Stimulated activated naive CD4-positive, alpha-beta T cell (primary cell): ENCODE results near the gene FICD.
"Not testable (repeated sequence)": the region's sequence is repeated elsewhere in the genome, so short reads cannot be mapped to it uniquely, and the experiment has no call there.

Experiments used
- DNase-seq, 6 experiments: peaks; one replicate each; lab custom pipeline; 2025; lab: John Stamatoyannopoulos, UW

FICD gene

GRCh38 chr12:108514973-108515814, at the start of gene FICD:
Gene FICD, plus strand, starts transcription at chr12:108515277. Its CDS starts 1,696 bp downstream, at chr12:108516973.
- peak; percentile 96 to 100 (median 98) for DNase-seq

DNA sequence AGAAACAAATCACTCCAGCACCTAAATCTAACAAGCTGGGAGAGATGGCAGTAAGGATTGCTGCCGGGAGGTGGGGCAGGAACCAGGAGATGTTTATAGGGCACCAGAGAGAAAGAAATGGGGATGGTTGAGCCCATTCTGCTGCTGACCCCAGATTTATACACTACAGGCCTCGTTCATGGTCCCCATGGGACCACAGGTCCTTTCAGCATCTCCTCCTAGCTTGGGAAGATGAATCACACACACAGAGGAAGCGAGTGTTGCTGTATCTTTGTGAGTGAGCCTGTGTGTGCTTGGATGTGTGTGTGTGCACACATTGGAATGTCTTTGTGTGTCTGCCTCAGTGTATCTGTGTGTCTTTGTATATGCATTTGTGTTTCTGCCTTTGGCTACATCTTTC, 49.7 kb upstream of the FICD start:
- DNase-seq, result no peak

DNA sequence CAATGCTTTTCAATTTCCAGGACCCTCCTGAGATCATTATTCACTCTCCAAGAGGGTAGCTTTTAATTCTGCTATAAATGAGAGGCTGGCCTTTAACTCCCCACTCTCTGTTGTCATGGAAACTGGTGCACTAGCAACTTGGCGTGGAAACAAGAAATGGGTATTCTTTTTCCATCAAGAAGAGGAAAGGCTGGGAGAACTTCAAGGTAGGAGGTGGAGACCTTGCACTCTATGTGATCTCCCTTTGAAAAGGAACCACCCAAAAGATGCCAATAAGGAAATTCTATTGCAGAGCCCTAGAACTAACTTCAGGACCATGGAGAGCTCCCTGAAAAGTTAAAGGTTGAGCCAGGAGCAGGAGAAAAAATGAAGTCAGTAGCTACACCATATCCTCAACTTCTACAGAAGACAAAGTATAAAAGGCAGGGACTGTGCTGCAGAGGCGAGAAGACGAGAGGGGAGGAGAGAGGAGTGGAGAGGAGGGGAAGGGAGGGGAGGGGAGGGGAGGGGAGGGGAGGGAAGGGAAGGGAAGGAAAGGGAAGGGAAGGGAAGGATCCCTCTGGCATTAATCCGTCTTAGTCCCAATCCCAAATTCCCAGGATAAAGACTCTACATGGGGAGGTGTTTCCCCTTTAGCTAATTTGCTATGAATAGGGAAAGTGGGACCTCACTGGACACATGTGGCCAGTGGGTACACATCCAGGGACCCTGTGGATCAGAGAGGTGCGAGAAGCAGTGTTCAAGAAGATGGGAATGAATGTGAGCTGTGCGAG, 46.7 kb upstream of the FICD start:
- DNase-seq, result peak in 2 of 6 experiments; percentile 2 to 46

- no peak for DNase-seq
These were observed 41.5 kb upstream of the FICD start for GRCh38 chr12:108473400-108474055.

- DNase-seq, result no peak
These were observed 39.7 kb upstream of the FICD start for GRCh38 chr12:108475396-108475795.

GRCh38 chr12:108477055-108477880, 37.8 kb upstream of the FICD start:
- no peak for DNase-seq

GRCh38 chr12:108477881-108478259, 37.2 kb upstream of the FICD start:
- no peak for DNase-seq

DNA sequence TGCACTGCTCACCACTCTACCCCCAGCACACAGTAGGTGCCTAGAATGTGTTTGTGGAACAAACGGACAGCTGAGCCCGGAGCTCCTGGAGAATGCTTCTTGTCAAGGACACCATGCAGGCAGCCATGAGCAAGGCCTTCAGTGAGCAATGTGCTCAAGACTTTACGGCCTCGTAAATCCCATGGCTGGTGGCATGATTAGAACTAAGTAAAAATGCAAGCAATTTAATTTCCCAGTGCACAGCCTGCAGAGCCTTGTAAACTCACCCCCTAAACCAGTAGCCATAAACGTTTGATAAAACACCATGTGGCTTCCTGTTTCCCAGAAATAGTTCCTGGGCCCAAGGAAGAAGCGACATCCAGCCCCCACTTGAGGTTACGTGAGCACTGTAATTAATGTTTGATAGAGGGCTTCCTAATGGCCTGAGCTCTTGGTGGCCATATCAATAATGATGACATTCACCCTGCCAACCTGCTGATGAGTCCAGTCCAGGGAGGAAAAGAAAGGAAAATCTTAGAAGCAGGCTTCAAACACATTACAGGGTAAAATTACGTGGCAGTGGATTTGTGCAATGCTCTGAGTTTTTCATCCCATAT, 36.4 kb upstream of the FICD start:
- no peak for DNase-seq

GRCh38 chr12:108479364-108480070, 35.6 kb upstream of the FICD start:
- DNase-seq, result no peak

DNA sequence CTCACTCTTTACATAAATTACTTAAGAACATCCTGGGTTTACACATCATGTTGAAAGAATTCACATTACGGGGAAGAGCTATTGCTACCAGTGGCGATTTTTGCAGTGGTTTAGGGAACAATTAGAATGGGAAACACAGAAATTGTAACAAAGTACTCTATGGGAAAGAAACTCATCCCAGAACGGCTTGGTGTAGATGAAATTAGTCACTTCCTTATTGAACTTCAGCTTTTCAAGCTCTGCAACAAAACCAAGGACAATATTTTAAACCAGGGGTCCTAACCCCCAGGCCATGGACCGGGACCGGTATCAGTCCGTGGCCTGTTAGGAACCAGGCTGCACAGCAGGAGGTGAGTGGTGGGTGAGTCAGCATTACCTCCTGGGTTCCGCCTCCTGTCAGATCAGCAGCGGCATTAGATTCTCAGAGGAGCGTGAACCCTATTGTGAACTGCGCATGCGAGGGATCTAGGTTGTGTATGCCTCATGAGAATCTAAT, 32.3 kb upstream of the FICD start:
- DNase-seq, result no peak

- DNase-seq, result no peak
These were observed 31.6 kb upstream of the FICD start for GRCh38 chr12:108483213-108484059.

DNA sequence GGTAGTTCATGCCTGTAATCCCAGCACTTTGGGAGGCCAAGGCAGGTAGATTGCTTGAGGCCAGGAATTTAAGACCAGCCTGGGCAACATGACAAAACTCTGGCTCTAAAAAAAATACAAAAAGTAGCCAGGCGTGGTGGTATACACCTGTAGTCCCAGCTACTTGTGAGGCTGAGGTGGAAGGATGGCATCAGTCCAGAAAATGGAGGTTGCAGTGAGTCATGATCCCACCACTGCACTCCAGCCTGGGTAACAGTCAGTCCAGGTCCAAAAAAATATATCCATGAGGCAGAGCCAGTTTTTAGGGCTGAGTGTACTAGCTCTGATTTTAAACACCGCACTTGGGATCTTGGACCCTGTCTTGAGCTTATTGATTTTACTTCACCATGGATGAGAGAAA, 30.6 kb upstream of the FICD start:
- no peak for DNase-seq

DNA sequence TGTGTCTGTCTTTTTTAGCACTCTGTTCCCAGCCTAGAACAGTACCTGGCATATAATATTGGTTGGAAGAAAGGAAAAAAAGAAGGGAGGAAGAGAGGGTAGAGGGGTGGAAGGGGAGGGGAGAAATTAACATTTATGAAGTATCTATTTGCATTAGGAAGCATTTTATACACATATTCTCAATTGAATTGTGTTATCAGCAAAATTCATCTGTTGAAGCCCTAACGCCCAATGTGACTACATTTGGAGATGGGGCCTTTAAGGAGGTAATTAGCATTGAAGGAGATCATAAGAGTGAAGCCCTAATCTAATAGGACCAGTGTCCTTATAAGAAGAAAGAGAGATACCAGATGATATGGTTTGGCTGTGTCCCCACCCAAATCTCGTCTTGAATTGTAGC, 30.2 kb upstream of the FICD start:
- no peak for DNase-seq

DNA sequence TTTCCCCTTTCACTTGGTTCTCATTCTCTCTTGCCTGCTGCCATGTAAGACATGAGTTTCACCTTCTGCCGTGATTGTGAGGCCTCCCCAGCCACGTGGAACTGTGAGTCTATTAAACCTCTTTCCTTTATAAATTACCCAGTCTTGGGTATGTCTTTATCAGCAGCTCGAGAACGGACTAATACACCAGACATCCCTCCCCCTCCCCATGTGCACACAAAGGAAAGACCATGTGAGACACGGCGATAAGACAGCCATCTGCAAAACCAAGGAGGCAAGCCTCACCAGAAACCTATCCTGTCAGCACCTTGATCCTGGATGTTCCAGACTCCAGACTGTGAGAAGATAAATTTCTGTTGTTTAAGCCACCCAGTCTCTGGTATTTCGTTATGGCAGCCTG, 29.7 kb upstream of the FICD start:
- DNase-seq, result not testable (repeated sequence)

DNA sequence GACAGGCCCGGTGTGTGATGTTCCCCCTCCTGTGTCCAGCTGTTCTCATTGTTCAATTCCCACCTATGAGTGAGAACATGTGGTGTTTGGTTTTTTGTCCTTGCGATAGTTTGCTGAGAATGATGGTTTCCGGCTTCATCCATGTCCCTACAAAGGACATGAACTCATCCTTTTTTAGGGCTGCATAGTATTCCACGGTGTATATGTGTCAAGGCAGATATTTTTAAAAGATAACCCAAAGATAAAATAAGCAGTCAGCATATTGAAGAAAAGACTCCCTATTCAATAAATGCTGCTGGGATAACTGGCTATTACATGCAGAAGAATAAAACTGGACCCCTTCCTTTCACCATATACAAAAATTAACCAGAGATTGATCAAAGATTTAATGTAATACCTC, 28.0 kb upstream of the FICD start:
- not testable (repeated sequence) for DNase-seq

- no peak for DNase-seq
These were observed 23.8 kb upstream of the FICD start for GRCh38 chr12:108491256-108491655.

DNA sequence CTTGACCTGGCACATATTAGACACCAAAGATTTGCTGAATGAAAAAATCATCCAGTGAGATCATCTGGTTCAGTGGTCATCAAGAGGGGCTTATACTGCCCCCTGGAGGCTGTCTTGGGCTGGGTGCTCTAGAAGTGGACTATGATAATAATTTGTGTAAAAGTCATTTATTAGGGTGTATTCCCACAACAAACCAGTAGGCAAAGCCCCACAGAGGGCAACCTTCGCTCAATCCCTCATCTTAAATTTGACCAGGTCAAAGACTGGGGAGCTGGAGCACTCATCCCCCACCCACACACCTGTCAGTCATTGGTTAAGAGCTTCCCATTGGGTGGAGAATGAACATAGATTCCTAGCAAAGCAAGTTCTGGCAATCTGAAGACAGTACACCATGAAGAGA, 20.0 kb upstream of the FICD start:
- peak in 1 of 6 experiments; percentile 2 for DNase-seq

DNA sequence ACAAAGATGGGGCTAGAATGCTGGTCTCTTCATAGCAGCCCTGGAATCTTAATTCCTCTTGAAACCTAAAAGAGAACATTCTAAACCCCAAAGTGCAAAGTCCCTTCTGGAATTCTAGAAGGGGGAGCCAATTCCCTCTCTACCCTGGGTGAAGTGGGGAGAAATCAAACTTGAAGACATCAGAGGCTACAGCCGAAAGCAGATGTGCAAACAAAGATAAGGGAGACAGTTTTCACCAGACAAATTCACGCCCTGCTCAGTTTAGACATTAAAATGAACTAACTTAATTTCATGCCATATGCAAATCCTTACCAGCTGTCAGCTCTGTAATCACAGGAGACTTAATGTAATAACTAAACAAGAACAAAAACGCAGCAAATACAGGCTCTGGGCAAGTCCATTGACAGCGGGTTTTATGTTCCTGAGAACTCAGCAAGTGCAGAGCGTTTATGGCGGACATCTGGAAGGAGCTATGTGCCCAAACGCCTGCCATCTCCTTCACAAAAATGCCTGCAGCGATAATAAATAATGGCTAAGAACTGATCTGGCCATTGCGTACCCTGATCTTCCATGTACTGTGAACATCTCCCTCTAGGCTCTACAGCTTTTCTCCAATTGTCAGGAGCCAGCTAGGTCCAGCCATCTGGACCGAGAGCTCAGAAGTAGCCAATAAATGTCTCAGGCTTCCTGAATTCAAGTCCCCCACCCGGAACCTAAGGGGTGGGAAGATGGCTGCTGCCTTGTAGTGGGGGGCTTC, 19.1 kb upstream of the FICD start:
- DNase-seq, result no peak

DNA sequence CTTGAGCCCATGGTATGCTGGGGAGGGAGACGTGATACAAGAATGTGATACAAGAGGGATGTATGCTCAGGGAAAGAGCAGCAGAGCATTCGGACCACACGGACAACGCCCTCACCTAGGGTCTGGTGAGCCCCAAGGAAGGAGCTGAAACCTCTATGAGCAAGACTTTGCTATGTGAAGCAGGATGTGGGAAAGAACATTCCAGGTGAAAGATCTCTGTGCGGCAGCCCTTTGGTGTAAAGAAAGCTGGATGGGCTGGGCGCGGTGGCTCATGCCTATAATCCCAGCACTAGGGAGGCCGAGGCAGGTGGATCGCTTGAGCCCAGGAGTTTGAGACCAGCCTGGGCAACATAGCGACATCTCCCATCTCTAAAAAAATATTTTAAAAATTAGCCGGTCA, 16.9 kb upstream of the FICD start:
- DNase-seq, result no peak
